Common myeloid progenitor, CD34-positive (primary cell): ENCODE measurements around the gene SYMPK.

Experiments used
- CTCF ChIA-PET: fragments of 350-600 bp; sonication (Branson Sonifier 250); formaldehyde crosslinking; loops from one replicate; lab custom pipeline; 2021; ENCODE audit warnings: antibody characterized with exemption; lab: Charles Lee
- POLR2A ChIA-PET: fragments of 350-600 bp; sonication (Branson Sonifier 250); formaldehyde crosslinking; loops from one replicate; lab custom pipeline; 2021; ENCODE audit warnings: antibody characterized with exemption; lab: Charles Lee
- DNase-seq, 3 donors: peaks; one replicate each; pipeline versions ENCODE4 v3.0.0 to v3.0.0-alpha.2; 2013
- H3K27ac ChIP-seq, 2 experiments: 1 replicate in 1 of 2; 2 replicates in 1 of 2; pipeline ENCODE4 v1.7.0; 2013; ENCODE audit warnings: inconsistent platforms in 2 of 2, low read length in 2 of 2, mild to moderate bottlenecking in 2 of 2, low read depth in 1 of 2, moderate library complexity in 1 of 2; ENCODE audit not compliant: severe bottlenecking in 2 of 2, insufficient read depth in 1 of 2, poor library complexity in 1 of 2
- H3K27me3 ChIP-seq, 5 experiments: replicated peaks in 2 of 5; 1 replicate in 3 of 5; 2 replicates in 2 of 5; pipeline versions ENCODE4 v1.6.1 to v1.7.0; 2013; ENCODE audit warnings: low read length in 4 of 5, mild to moderate bottlenecking in 2 of 5, moderate library complexity in 2 of 5, inconsistent platforms in 1 of 5; ENCODE audit not compliant: insufficient read depth in 5 of 5, control insufficient read depth in 4 of 5
- H3K36me3 ChIP-seq, 4 experiments: 1 replicate in 2 of 4; 2 replicates in 2 of 4; pipeline versions ENCODE4 v1.6.1 to v1.7.0; 2013; ENCODE audit warnings: low read length in 3 of 4, control low read depth in 1 of 4, mild to moderate bottlenecking in 1 of 4; ENCODE audit not compliant: control insufficient read depth in 4 of 4, insufficient read depth in 4 of 4
- H3K4me1 ChIP-seq, 4 experiments: 1 replicate in 3 of 4; 2 replicates in 1 of 4; pipeline versions ENCODE4 v1.6.1 to v1.7.1; 2013; ENCODE audit warnings: low read length in 3 of 4, mild to moderate bottlenecking in 3 of 4, control low read depth in 1 of 4, inconsistent platforms in 1 of 4, moderate library complexity in 1 of 4; ENCODE audit not compliant: control insufficient read depth in 4 of 4, insufficient read depth in 4 of 4; ENCODE audit errors: control extremely low read depth in 1 of 4
- H3K4me3 ChIP-seq, 7 experiments: 1 replicate in 4 of 7; 2 replicates in 3 of 7; pipeline versions ENCODE4 v1.5.1 to v1.7.0; 2013; ENCODE audit warnings: mild to moderate bottlenecking in 7 of 7, low read length in 6 of 7, moderate library complexity in 6 of 7, inconsistent platforms in 2 of 7, low read depth in 2 of 7, control low read depth in 1 of 7; ENCODE audit not compliant: insufficient read depth in 4 of 7, control insufficient read depth in 1 of 7; ENCODE audit errors: extremely low read depth in 1 of 7
- H3K9me3 ChIP-seq, 5 experiments: 1 replicate in 4 of 5; 2 replicates in 1 of 5; pipeline versions ENCODE4 v1.6.1 to v1.7.1; 2013; ENCODE audit warnings: low read length in 4 of 5, mild to moderate bottlenecking in 2 of 5, inconsistent platforms in 1 of 5, low read depth in 1 of 5, moderate library complexity in 1 of 5; ENCODE audit not compliant: control insufficient read depth in 4 of 5, insufficient read depth in 2 of 5; ENCODE audit errors: control extremely low read depth in 1 of 5
- WGBS: methylation state at CpG from one replicate; pipeline ENCODE4 v1.1.5; 2013; ENCODE audit not compliant: insufficient coverage; 5-methylcytosine and 5-hydroxymethylcytosine counted together

SYMPK gene

DNA sequence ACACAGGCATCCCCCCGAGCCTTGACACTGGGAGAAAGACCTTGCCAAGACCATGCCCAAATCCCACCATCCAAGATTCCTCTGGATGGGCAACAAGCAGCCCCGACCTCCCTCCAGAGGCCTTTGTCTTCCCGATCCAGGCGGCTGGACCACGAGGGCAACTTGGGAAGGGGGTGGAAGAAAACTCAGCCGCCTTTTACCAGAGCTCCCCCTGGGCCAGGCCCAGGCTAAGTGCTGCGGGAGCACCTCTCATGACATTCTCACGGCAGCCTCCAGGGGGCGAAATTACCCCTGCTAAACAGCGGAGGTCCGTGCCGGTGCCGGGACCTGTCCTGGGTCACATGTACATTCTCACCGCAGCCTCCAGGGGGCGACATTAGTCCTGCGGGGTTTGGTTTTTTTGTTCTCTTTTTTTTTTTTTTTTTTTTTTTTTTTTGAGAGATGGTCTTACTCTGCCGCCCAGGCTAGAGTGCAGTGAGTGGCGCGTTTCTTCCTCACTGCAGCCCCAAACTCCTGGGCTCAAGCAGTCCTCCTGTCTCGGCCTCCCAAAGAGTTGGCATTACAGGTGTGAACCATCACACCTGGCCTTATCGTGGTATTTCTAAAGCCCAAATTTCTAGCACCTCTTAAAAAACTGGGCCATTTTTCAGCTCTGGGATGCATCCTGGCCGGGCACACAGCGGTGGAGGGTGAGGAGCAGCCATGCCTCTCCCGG, 45.8 kb downstream of the SYMPK start:
- POLR2A ChIA-PET: interaction anchor here (1.2 kb wide), 1 partner anchor 18 kb away, joined by 3 read pairs; no protein-coding TSS in a partner anchor
- H3K36me3 ChIP-seq: peaks cover 6 to 32% (median 20%) of the 10 kb centered on the region in 4 experiments
- DNase-seq: peak; percentile 96 to 98 (median 96)
- no peak overlapping the region for H3K4me3 ChIP-seq
- 22% methylated on average over 22 of the region's 24 CpGs for WGBS
- H3K27me3 ChIP-seq: no peaks in the 10 kb centered on the region
- CTCF ChIA-PET: interaction anchor here (0.9 to 3.0 kb wide), 26 partner anchors 9 to 257 kb away, joined by 3 to 17 read pairs (median 5); partner anchors contain the start of genes DMWD, IRF2BP1 and SYMPK
- H3K9me3 ChIP-seq: no peaks in the 10 kb centered on the region
- no peak overlapping the region for H3K27ac ChIP-seq
- H3K4me1 ChIP-seq: peaks cover 0 to 26% (median 25%) of the 10 kb centered on the region in 4 experiments

- Histone ChIP-seq H3K4me3 (peak overlapping the region in 4 of 7 experiments; percentile 55 to 75 (median 65)), H3K36me3 (peaks cover 4 to 27% (median 18%) of the 10 kb centered on the region in 4 experiments), H3K9me3 (no peaks in the 10 kb centered on the region), H3K27me3 (no peaks in the 10 kb centered on the region), H3K4me1 (peaks cover 0 to 26% (median 25%) of the 10 kb centered on the region in 4 experiments), H3K27ac (no peak overlapping the region)
- no peak for DNase-seq
- 78% methylated on average over 13 of the region's 18 CpGs for WGBS
- CTCF ChIA-PET: interaction anchor here (0.8 to 3.0 kb wide), 22 partner anchors 10 to 257 kb away, joined by 3 to 17 read pairs (median 5); partner anchors contain the start of genes IRF2BP1, SIX5 and SYMPK
- POLR2A ChIA-PET: no interaction called here
These were observed 46.5 kb downstream of the SYMPK start for GRCh38 chr19:45816236-45817009.

DNA sequence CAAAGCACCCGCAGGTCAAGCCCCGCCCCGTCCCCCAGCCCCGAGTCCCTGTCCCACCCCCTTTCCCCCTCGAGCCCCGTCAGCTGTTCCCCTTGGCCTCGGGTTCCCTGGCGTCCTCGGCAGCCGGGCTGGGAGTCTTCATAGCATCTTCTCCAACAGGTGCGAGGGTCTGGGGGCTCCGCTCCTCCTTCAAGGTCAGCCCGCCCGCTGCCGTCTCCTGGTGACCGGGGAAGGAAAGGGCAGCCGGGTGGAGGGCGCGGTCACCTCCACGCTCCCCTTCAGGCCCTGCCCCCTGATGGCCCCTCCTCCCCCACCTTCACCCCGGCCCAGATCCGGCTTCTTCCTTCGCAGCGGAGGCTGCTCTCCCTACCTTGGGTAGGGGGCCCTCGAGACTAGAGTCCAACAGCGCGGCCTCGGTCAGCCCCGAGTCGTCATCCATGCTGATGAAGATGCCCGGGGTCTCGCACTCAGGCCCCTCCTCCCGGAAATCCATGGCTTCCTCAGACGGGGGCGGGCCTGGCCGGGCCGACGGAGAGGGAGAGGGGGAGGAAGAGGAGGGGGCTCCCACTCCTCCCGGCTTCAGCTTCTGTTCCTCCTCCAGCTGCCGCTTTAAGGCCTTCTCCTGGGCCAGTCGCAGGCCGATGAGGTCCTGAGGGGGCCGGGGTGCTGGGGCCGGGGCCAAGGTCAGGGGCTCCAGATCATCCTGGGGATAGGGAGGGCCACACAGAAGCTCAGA, 47.3 kb downstream of the SYMPK start:
- Histone ChIP-seq H3K4me3 (peak overlapping the region in 6 of 7 experiments; percentile 25 to 75 (median 60)), H3K9me3 (no peaks in the 10 kb centered on the region), H3K36me3 (peaks cover 2 to 20% (median 14%) of the 10 kb centered on the region in 4 experiments), H3K27me3 (no peaks in the 10 kb centered on the region), H3K27ac (no peak overlapping the region), H3K4me1 (peaks cover 0 to 27% (median 27%) of the 10 kb centered on the region in 4 experiments)
- ChIA-PET CTCF (interaction anchor here (0.8 to 3.0 kb wide), 12 partner anchors 10 to 67 kb away, joined by 3 to 17 read pairs (median 5); partner anchors contain the start of gene SIX5), POLR2A (no interaction called here)
- under 1% methylated on average over 21 of the region's 44 CpGs for WGBS
- DNase-seq: peak in 2 of 3 donors; percentile 44 to 47

GRCh38 chr19:45814851-45815480, 48.0 kb downstream of the SYMPK start, which contains the start of gene RSPH6A:
Gene RSPH6A (minus strand): TSS chr19:45815308. CDS start chr19:45815176, 132 bp downstream.
- whole genome bisulfite sequencing: 21% methylated on average over 28 of the region's 40 CpGs
- H3K9me3 ChIP-seq: no peaks in the 10 kb centered on the region
- ChIA-PET CTCF (interaction anchor here (0.8 to 8.1 kb wide), 7 partner anchors 9 to 47 kb away, joined by 3 to 52 read pairs (median 4); partner anchors contain the start of gene SIX5), POLR2A (interaction anchor here (0.6 kb wide), 1 partner anchor 15 kb away, joined by 4 read pairs; no protein-coding TSS in a partner anchor)
- peak within 1 kb of the TSS in 6 of 7 experiments; percentile 25 to 75 (median 60) for H3K4me3 ChIP-seq
- H3K27me3 ChIP-seq: no peaks in the 10 kb centered on the region
- DNase-seq: no peak
- H3K27ac ChIP-seq: no peak within 1 kb of the TSS
- peaks cover under 1 to 13% (median 8%) of the 10 kb centered on the region in 4 experiments for H3K36me3 ChIP-seq
- H3K4me1 ChIP-seq: peaks cover 0 to 34% (median 32%) of the 10 kb centered on the region in 4 experiments

DNA sequence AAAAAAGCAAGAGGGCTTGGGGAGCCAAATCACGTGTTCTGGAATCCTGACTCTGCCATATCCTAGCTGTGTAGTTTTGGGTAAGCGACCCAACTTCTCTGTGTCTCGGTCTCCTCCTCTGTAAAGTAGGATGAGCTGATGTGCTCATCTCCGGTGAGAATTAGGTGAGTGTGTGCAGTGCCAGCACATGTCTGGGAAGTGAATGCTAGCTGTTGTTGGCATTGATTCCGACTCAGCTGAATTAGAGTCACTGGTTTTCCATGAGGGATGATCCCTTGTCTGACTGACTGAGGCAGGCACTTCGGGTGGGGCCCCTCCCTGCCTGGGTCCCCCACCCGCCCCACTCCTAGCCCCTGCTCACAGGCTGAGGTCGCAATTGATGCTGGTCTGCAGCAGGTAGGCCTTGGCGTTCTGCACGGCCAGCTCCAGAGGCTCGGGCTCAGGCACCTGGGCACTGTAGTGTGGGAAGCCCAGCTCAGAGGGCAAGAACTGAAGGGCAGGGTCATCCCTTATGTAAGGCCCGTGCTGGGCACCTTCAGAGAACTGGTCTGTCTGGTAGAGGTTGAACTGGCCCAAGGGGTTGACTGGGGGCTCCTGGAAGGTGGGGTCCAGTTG, 48.7 kb downstream of the SYMPK start:
- no peak for DNase-seq
- POLR2A ChIA-PET: interaction anchor here (0.6 kb wide), 1 partner anchor 15 kb away, joined by 4 read pairs; no protein-coding TSS in a partner anchor
- H3K4me3 ChIP-seq: no peak overlapping the region
- CTCF ChIA-PET: interaction anchor here (0.8 to 8.1 kb wide), 8 partner anchors 9 to 46 kb away, joined by 3 to 52 read pairs (median 4); partner anchors contain the start of gene SIX5
- peaks cover 4 to 40% (median 39%) of the 10 kb centered on the region in 4 experiments for H3K4me1 ChIP-seq
- peaks cover 0 to 6% (median 4%) of the 10 kb centered on the region in 4 experiments for H3K36me3 ChIP-seq
- no peak overlapping the region for H3K27ac ChIP-seq
- H3K27me3 ChIP-seq: no peaks in the 10 kb centered on the region
- WGBS: 93% methylated on average over 5 of the region's 12 CpGs
- H3K9me3 ChIP-seq: no peaks in the 10 kb centered on the region
